Ascending aorta (tissue), 2 donors: ENCODE data around the gene PXDN. TPM values are rescaled to one million over a fixed set of nuclear protein-coding genes. Genes with fewer than 3 reads are reported as not detected.

ENCODE experiments used
- DNase-seq, 2 donors: peaks; one replicate each; pipeline ENCODE4 v3.0.0-alpha.2; 2019; ENCODE audit warnings: low spot score in 2 of 2
- H3K27ac ChIP-seq, 2 donors: fragments of 200-600 bp; sonication (generic); one replicate each; pipeline ENCODE4 v1.5.1; 2016 to 2017; ENCODE audit warnings: mild to moderate bottlenecking in 1 of 2
- H3K27me3 ChIP-seq: fragments of 200-600 bp; sonication (generic); one replicate; pipeline ENCODE4 v1.5.1; 2017
- H3K36me3 ChIP-seq, 2 donors: fragments of 200-600 bp; sonication (generic); one replicate each; pipeline ENCODE4 v1.5.1; 2016
- H3K4me1 ChIP-seq, 2 donors: fragments of 200-600 bp; sonication (generic); one replicate each; pipeline ENCODE4 v1.5.1; 2016 to 2017; ENCODE audit warnings: mild to moderate bottlenecking in 1 of 2
- H3K4me3 ChIP-seq, 2 donors: fragments of 200-600 bp; sonication (generic); one replicate each; pipeline ENCODE4 v1.5.1; 2016 to 2017; ENCODE audit warnings: mild to moderate bottlenecking in 1 of 2
- H3K9me3 ChIP-seq, 2 donors: fragments of 200-600 bp; sonication (generic); one replicate each; pipeline ENCODE4 v1.5.1; 2016
- CTCF ChIP-seq, 3 experiments: fragments of 200-600 bp in 2 of 3; fragments of 450-650 bp in 1 of 3; sonication (generic) in 2 of 3; IDR thresholded peaks; one replicate each; pipeline ENCODE4 v1.5.1; 2016 to 2019; ENCODE audit warnings: antibody characterized with exemption in 3 of 3, mild to moderate bottlenecking in 1 of 3, moderate library complexity in 1 of 3
- intact Hi-C: fragments of 100-400 bp; cut with DNase I; formaldehyde crosslinking; loops from one replicate; pipeline ENCODE4 v1.15.1; 2023
- total RNA-seq: library from RNA; depleted of rRNA; stranded (reverse); fragments of >200 nt; gene quantifications from one replicate; pipeline ENCODE4 v1.1.0, GENCODE V29; 2016

Gene PXDN
- total RNA-seq, 1 donor from 2014 or later: 188 TPM

DNA sequence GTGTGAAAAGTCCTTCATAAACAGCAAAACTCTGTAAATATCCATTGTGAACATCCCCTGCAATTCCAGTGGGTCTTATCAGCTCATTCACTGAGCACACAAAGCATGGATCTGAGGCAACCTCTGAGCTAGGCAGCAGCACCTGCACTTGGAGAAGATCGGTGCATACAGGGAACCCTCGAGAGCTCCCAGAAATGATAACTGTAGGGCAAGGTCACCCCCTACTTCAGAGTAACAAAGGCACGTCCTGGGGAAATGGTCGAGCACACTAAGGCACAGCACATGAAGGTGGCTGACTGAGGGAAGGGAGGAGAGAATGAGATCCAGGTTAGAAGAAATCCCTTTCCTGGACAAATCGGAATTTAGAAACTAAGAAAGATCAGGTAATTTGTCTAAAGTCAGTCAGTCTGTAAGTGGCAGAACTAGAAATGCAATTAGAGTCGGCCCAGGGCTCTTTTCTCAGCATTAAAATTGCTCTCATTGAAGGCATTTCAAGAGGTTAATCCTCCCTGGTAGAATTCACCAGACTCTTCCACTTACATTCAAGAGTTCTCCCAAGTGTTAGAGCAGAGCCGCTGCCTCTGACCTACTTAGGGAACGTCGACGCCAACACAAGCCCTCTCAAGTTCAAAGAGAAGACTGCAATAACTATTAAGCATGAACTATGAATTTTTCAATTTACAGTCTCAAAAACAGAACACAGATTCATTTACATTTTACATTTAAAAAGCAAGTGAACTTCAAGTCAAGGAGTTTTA, 45.9 kb downstream of the PXDN start:
- Histone ChIP-seq H3K27ac (peak overlapping the region in 1 of 2 donors; percentile 17), H3K9me3 (no peaks in the 10 kb centered on the region), H3K36me3 (peaks cover 0 to 3% of the 10 kb centered on the region in 2 donors), H3K4me1 (peaks cover 0 to 6% of the 10 kb centered on the region in 2 donors), H3K4me3 (no peak overlapping the region), H3K27me3 (no peaks in the 10 kb centered on the region)
- DNase-seq: peak in 1 of 2 donors; percentile 61
- TF ChIP-seq CTCF (IDR thresholded peaks at IDR 0.05): no peak
- intact Hi-C loops: no loop called here

- H3K4me3 ChIP-seq: no peak overlapping the region
- TF ChIP-seq CTCF (IDR thresholded peaks at IDR 0.05): no peak
- H3K36me3 ChIP-seq: peaks cover 3 to 6% of the 10 kb centered on the region in 2 donors
- intact Hi-C loops: no loop called here
- DNase-seq: no peak
- H3K4me1 ChIP-seq: peaks cover 0 to 6% of the 10 kb centered on the region in 2 donors
- no peaks in the 10 kb centered on the region for H3K9me3 ChIP-seq
- no peak overlapping the region for H3K27ac ChIP-seq
- H3K27me3 ChIP-seq: no peaks in the 10 kb centered on the region
These were observed 46.7 kb downstream of the PXDN start for GRCh38 chr2:1697601-1698000.

DNA sequence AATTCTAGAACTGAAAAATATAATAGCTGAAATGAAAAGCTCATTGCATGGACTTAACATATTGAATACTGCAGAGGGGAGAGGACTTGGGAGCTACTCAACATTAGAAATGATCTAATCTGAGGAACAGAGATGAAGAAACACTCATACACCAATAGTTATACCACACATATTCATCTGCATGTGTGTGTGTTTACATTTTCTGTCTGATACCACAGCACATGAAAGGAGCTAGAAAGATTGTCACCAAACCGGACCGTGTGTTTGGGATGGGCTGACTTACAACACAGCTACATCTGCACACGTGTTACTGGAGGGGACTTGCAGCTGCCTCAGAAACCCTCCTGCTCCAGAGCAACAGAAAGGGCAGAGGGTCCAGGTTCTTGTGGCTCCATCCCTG, 47.8 kb downstream of the PXDN start:
- TF ChIP-seq CTCF (IDR thresholded peaks at IDR 0.05): no peak
- intact Hi-C loops: no loop called here
- Histone ChIP-seq H3K27me3 (no peaks in the 10 kb centered on the region), H3K4me1 (peaks cover 0 to 6% of the 10 kb centered on the region in 2 donors), H3K27ac (no peak overlapping the region), H3K36me3 (peaks cover 6 to 16% of the 10 kb centered on the region in 2 donors), H3K9me3 (no peaks in the 10 kb centered on the region), H3K4me3 (no peak overlapping the region)
- no peak for DNase-seq

GRCh38 chr2:1694371-1695271, 49.7 kb downstream of the PXDN start:
- no peaks in the 10 kb centered on the region for H3K27me3 ChIP-seq
- H3K4me1 ChIP-seq: peaks cover 0 to 6% of the 10 kb centered on the region in 2 donors
- peaks cover 10 to 25% of the 10 kb centered on the region in 2 donors for H3K36me3 ChIP-seq
- no peak overlapping the region for H3K27ac ChIP-seq
- H3K4me3 ChIP-seq: no peak overlapping the region
- no peak for DNase-seq
- TF ChIP-seq CTCF (IDR thresholded peaks at IDR 0.05): no peak
- no peaks in the 10 kb centered on the region for H3K9me3 ChIP-seq
- intact Hi-C loops: no loop called here

DNA sequence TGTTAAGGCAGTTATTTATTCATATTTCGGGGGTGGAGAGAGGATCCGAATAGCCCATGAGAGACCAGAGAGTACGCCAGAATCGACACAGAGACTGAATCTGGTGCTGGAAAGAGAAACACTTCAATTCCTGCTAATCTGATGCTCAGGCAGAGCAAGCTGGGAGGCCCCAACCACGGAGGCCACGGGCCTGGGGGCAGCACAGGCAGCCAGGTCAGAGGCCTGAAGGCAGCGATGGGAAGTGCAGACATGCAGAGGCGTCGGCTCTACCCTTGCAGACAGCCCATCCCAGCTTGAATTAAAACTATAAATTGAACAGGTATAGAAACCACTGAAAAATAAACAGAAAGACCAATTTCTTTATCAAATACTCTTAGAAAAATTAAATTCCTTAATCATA, 50.6 kb downstream of the PXDN start:
- TF ChIP-seq CTCF (IDR thresholded peaks at IDR 0.05): no peak
- peaks cover 16 to 29% of the 10 kb centered on the region in 2 donors for H3K36me3 ChIP-seq
- no peak for DNase-seq
- no peaks in the 10 kb centered on the region for H3K9me3 ChIP-seq
- H3K4me1 ChIP-seq: no peaks in the 10 kb centered on the region
- H3K27ac ChIP-seq: no peak overlapping the region
- no peaks in the 10 kb centered on the region for H3K27me3 ChIP-seq
- intact Hi-C loops: no loop called here
- H3K4me3 ChIP-seq: no peak overlapping the region
